SK-N-SH (cell line): Measurements from ENCODE around the gene ITCH. TPM values are rescaled to one million over a fixed set of nuclear protein-coding genes. Genes with fewer than 3 reads are reported as not detected.

ENCODE experiments used
- CTCF ChIA-PET: fragments of 300-600, 350-600 bp; formaldehyde crosslinking; extraction: SDS; loops from one replicate; lab custom pipeline; 2021; lab: Yijun Ruan, JAX
- POLR2A ChIA-PET: fragments of 350-600 bp; sonication (Branson Sonifier 250); formaldehyde crosslinking; extraction: SDS; loops from one replicate; lab custom pipeline; 2020; ENCODE audit warnings: antibody characterized with exemption, inconsistent platforms; lab: Yijun Ruan, JAX
- DNase-seq: peaks from one replicate; pipeline ENCODE4 v3.0.0; 2012
- H2AFZ ChIP-seq: fragments of 200-600 bp; sonication (generic); 2 replicates; pipeline ENCODE4 v1.8.1; 2016; ENCODE audit warnings: antibody characterized with exemption, mild to moderate bottlenecking, low read depth
- H3F3A ChIP-seq: fragments of 200-600 bp; sonication (generic); replicated peaks from 2 replicates; pipeline ENCODE3; 2016; ENCODE audit warnings: antibody characterized with exemption, mild to moderate bottlenecking; ENCODE audit not compliant: insufficient read depth
- H3K27ac ChIP-seq, 2 experiments: fragments of 200-500 bp in 1 of 2; fragments of 200-600 bp in 1 of 2; sonication (Bioruptor generic) in 1 of 2; sonication (generic), shearing (Covaris generic) in 1 of 2; 2 replicates each; pipeline versions ENCODE4 v1.5.1 to v1.6.1; 2014 to 2016; ENCODE audit warnings: low read depth in 2 of 2, inconsistent platforms in 1 of 2, low read length in 1 of 2, mild to moderate bottlenecking in 1 of 2, mixed read lengths in 1 of 2
- H3K27me3 ChIP-seq: fragments of 200-600 bp; sonication (generic), shearing (Covaris generic); 2 replicates; pipeline ENCODE4 v1.6.1; 2016; ENCODE audit warnings: mixed run types; ENCODE audit not compliant: insufficient read depth
- H3K36me3 ChIP-seq, 2 experiments: fragments of 200-500 bp in 1 of 2; fragments of 200-600 bp in 1 of 2; sonication (Bioruptor generic) in 1 of 2; sonication (generic) in 1 of 2; replicated peaks in 1 of 2; 2 replicates each; pipeline versions ENCODE3 to v1.5.1; 2014 to 2016; ENCODE audit warnings: low read length in 1 of 2, mild to moderate bottlenecking in 1 of 2; ENCODE audit not compliant: insufficient read depth in 2 of 2, control insufficient read depth in 1 of 2
- H3K4me1 ChIP-seq, 2 experiments: fragments of 200-500 bp in 1 of 2; fragments of 200-600 bp in 1 of 2; sonication (Bioruptor generic) in 1 of 2; sonication (generic), shearing (Covaris generic) in 1 of 2; 2 replicates each; pipeline versions ENCODE4 v1.5.1 to v1.6.1; 2014 to 2016; ENCODE audit warnings: low read depth in 1 of 2, low read length in 1 of 2, mixed run types in 1 of 2; ENCODE audit not compliant: insufficient read depth in 2 of 2, control insufficient read depth in 1 of 2
- H3K4me2 ChIP-seq: fragments of 200-600 bp; sonication (generic), shearing (Covaris generic); 2 replicates; pipeline ENCODE4 v1.6.1; 2017; ENCODE audit warnings: mixed run types
- H3K4me3 ChIP-seq, 2 experiments: fragments of 200-500 bp in 1 of 2; fragments of 200-600 bp in 1 of 2; sonication (Bioruptor generic) in 1 of 2; sonication (generic), shearing (Covaris generic) in 1 of 2; 2 replicates each; pipeline versions ENCODE4 v1.5.1 to v1.8.1; 2014 to 2016; ENCODE audit warnings: low read depth in 2 of 2, inconsistent platforms in 1 of 2, low read length in 1 of 2, mild to moderate bottlenecking in 1 of 2, mixed read lengths in 1 of 2, moderate library complexity in 1 of 2
- H3K79me2 ChIP-seq: fragments of 200-600 bp; sonication (generic); 2 replicates; pipeline ENCODE4 v1.8.1; 2017; ENCODE audit warnings: mild to moderate bottlenecking; ENCODE audit not compliant: insufficient read depth
- H3K9ac ChIP-seq: fragments of 200-600 bp; sonication (generic); 2 replicates; pipeline ENCODE4 v1.6.1; 2017; ENCODE audit warnings: mixed run types
- H3K9me2 ChIP-seq: fragments of 200-600 bp; sonication (generic); 2 replicates; pipeline ENCODE4 v1.6.1; 2017; ENCODE audit warnings: mixed run types
- H3K9me3 ChIP-seq: fragments of 200-600 bp; sonication (generic); 2 replicates; pipeline ENCODE4 v1.6.1; 2017; ENCODE audit warnings: mixed run types, mild to moderate bottlenecking, moderate library complexity
- H4K20me1 ChIP-seq: fragments of 200-600 bp; sonication (generic); 2 replicates; pipeline ENCODE4 v1.6.1; 2017; ENCODE audit warnings: mild to moderate bottlenecking, mixed run types; ENCODE audit not compliant: insufficient read depth
- CTCF ChIP-seq: fragments of 200-600 bp; sonication (generic); IDR thresholded peaks from 2 replicates; pipeline ENCODE4 v1.6.1; 2017; ENCODE audit warnings: antibody characterized with exemption, mild to moderate bottlenecking, moderate library complexity
- NRF1 ChIP-seq: IDR thresholded peaks from 2 replicates; pipeline ENCODE4 v1.6.1; 2012; ENCODE audit warnings: low read depth, mild to moderate bottlenecking, low read length
- RCOR1 ChIP-seq: fragments of 150-350 bp; IDR thresholded peaks from 2 replicates; pipeline ENCODE4 v1.6.1; 2017; ENCODE audit warnings: antibody characterized with exemption, low read length
- RFX5 ChIP-seq: IDR thresholded peaks from 2 replicates; pipeline ENCODE4 v1.6.1; 2012; ENCODE audit warnings: mild to moderate bottlenecking, improper control_type of control experiment, low read length
- TAF1 ChIP-seq: IDR thresholded peaks from 2 replicates; pipeline ENCODE4 v1.6.1; 2012; ENCODE audit warnings: low read depth, mild to moderate bottlenecking, low read length, moderate library complexity, borderline replicate concordance
- ZBTB33 ChIP-seq: IDR thresholded peaks from 2 replicates; pipeline ENCODE4 v1.4.0; 2012; ENCODE audit warnings: low read depth, borderline replicate concordance
- WGBS: methylation state at CpG from one replicate; pipeline ENCODE4 v1.1.6; 2017; ENCODE audit warnings: low lambda C conversion rate; 5-methylcytosine and 5-hydroxymethylcytosine counted together
- polyA plus RNA-seq, 3 experiments: library from polyadenylated mRNA; depleted of rRNA; stranded (reverse); fragments of >200 nt; gene quantifications; 2 replicates each; pipeline ENCODE4 v1.2.3, GENCODE V29; 2012
- TF ChIP-seq, protein P1 (sequence below): fragments of 150-350 bp; IDR thresholded peaks from 2 replicates; pipeline ENCODE4 v1.6.1; 2017; ENCODE audit warnings: antibody characterized with exemption, low read length, low read depth, borderline replicate concordance
- TF ChIP-seq, protein P2 (sequence below): IDR thresholded peaks from 2 replicates; pipeline ENCODE4 v1.6.1; 2012; ENCODE audit warnings: mild to moderate bottlenecking, low read depth, low read length, moderate library complexity

Gene ITCH
- polyA plus RNA-seq, 1 of the 3 experiments (the other 2 are of a cell fraction): 3.8 TPM

GRCh38 chr20:34420146-34420545 lies 57.1 kb downstream of the ITCH start (continued):
- TF ChIP-seq CTCF: no peak
- TF ChIP-seq, protein P1, sequence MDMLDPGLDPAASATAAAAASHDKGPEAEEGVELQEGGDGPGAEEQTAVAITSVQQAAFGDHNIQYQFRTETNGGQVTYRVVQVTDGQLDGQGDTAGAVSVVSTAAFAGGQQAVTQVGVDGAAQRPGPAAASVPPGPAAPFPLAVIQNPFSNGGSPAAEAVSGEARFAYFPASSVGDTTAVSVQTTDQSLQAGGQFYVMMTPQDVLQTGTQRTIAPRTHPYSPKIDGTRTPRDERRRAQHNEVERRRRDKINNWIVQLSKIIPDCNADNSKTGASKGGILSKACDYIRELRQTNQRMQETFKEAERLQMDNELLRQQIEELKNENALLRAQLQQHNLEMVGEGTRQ: no peak
- TF ChIP-seq RCOR1: no peak

GRCh38 chr20:34420975-34421374 lies 57.9 kb downstream of the ITCH start:
- no peak overlapping the region for H3K27ac ChIP-seq
- H3K27me3 ChIP-seq: no peaks in the 10 kb centered on the region
- no peaks in the 10 kb centered on the region for H3K9me3 ChIP-seq
- no peak overlapping the region for H3K4me3 ChIP-seq
- DNase-seq: no peak
- no peak overlapping the region for H3K9ac ChIP-seq
- WGBS: 97% methylated on average over 4 of the region's 4 CpGs
- no peak overlapping the region for H3K4me2 ChIP-seq
- H3K36me3 ChIP-seq: peaks cover 35 to 64% of the 10 kb centered on the region in 2 experiments
- H3K79me2 ChIP-seq: peaks cover 73% of the 10 kb centered on the region
- no peak overlapping the region for H2AFZ ChIP-seq
- H4K20me1 ChIP-seq: peaks cover 3% of the 10 kb centered on the region; the same call in 1 of the 2 replicates
- peaks cover 10% of the 10 kb centered on the region for H3F3A ChIP-seq
- POLR2A ChIA-PET: no interaction called here
- no peaks in the 10 kb centered on the region for H3K4me1 ChIP-seq
- TF ChIP-seq ZBTB33 (no peak), RFX5 (no peak), NRF1 (no peak), TAF1 (no peak)
- TF ChIP-seq, protein P2, sequence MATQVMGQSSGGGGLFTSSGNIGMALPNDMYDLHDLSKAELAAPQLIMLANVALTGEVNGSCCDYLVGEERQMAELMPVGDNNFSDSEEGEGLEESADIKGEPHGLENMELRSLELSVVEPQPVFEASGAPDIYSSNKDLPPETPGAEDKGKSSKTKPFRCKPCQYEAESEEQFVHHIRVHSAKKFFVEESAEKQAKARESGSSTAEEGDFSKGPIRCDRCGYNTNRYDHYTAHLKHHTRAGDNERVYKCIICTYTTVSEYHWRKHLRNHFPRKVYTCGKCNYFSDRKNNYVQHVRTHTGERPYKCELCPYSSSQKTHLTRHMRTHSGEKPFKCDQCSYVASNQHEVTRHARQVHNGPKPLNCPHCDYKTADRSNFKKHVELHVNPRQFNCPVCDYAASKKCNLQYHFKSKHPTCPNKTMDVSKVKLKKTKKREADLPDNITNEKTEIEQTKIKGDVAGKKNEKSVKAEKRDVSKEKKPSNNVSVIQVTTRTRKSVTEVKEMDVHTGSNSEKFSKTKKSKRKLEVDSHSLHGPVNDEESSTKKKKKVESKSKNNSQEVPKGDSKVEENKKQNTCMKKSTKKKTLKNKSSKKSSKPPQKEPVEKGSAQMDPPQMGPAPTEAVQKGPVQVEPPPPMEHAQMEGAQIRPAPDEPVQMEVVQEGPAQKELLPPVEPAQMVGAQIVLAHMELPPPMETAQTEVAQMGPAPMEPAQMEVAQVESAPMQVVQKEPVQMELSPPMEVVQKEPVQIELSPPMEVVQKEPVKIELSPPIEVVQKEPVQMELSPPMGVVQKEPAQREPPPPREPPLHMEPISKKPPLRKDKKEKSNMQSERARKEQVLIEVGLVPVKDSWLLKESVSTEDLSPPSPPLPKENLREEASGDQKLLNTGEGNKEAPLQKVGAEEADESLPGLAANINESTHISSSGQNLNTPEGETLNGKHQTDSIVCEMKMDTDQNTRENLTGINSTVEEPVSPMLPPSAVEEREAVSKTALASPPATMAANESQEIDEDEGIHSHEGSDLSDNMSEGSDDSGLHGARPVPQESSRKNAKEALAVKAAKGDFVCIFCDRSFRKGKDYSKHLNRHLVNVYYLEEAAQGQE: no peak
- H3K9me2 ChIP-seq: no peaks in the 10 kb centered on the region
- CTCF ChIA-PET: interaction anchor here (0.9 kb wide), 1 partner anchor 108 kb away, joined by 3 read pairs; no protein-coding TSS in a partner anchor
